Type B pancreatic cell (in vitro differentiated cells): ENCODE results near the gene SNAI3. TPM values are rescaled to one million over a fixed set of nuclear protein-coding genes. Genes with fewer than 3 reads are reported as not detected.

Experiments used
- DNase-seq: peaks from one replicate; pipeline ENCODE4 v3.0.0; 2021; ENCODE audit warnings: mixed read lengths; ENCODE audit not compliant: unreplicated experiment; ENCODE audit errors: extremely low spot score
- H3K27ac Mint-ChIP-seq: 2 replicates; pipeline ENCODE4 v1.8.0; 2021; ENCODE audit warnings: mild to moderate bottlenecking, mixed read lengths
- H3K27me3 Mint-ChIP-seq: 2 replicates; pipeline ENCODE4 v1.8.0; 2021; ENCODE audit warnings: mixed read lengths
- H3K36me3 Mint-ChIP-seq: 2 replicates; pipeline ENCODE4 v1.8.0; 2021; ENCODE audit warnings: mixed read lengths
- H3K4me1 Mint-ChIP-seq: one replicate; pipeline ENCODE4 v1.8.0; 2021; ENCODE audit warnings: mixed read lengths; ENCODE audit not compliant: unreplicated experiment
- H3K4me3 Mint-ChIP-seq: 2 replicates; pipeline ENCODE4 v1.8.0; 2021; ENCODE audit warnings: mild to moderate bottlenecking, mixed read lengths
- H3K9me3 Mint-ChIP-seq: 2 replicates; pipeline ENCODE4 v1.8.0; 2021; ENCODE audit warnings: mixed read lengths
- CTCF ChIP-seq: fragments of 200-600 bp; sonication (generic); conservative IDR thresholded peaks from 2 replicates; pipeline ENCODE4 v1.5.0; 2021; ENCODE audit warnings: antibody characterized with exemption, mild to moderate bottlenecking
- total RNA-seq: library from RNA; stranded (reverse); gene quantifications from 2 replicates; pipeline ENCODE4 v1.2.1, GENCODE V29; 2021; ENCODE audit warnings: low replicate concordance

SNAI3 gene
- total RNA-seq, 1 donor from 2014 or later, result 0.68 TPM

- Mint-ChIP-seq H3K4me3 (no peak overlapping the region), H3K27ac (no peak overlapping the region), H3K27me3 (no peaks in the 10 kb centered on the region), H3K9me3 (no peaks in the 10 kb centered on the region), H3K4me1 (no peaks in the 10 kb centered on the region), H3K36me3 (no peaks in the 10 kb centered on the region)
- no peak for TF ChIP-seq CTCF
- DNase-seq, result no peak
Observed at GRCh38 chr16:88723911-88724310, 37.6 kb upstream of the SNAI3 start.

GRCh38 chr16:88723507-88723887 lies 37.2 kb upstream of the SNAI3 start:
- H3K9me3 Mint-ChIP-seq, result no peaks in the 10 kb centered on the region
- no peak for DNase-seq
- no peaks in the 10 kb centered on the region for H3K27me3 Mint-ChIP-seq
- H3K27ac Mint-ChIP-seq, result no peak overlapping the region
- no peaks in the 10 kb centered on the region for H3K36me3 Mint-ChIP-seq
- no peaks in the 10 kb centered on the region for H3K4me1 Mint-ChIP-seq
- TF ChIP-seq CTCF, result no peak
- H3K4me3 Mint-ChIP-seq, result no peak overlapping the region

GRCh38 chr16:88722784-88723506 lies 36.6 kb upstream of the SNAI3 start:
- no peak for TF ChIP-seq CTCF
- Mint-ChIP-seq H3K27me3 (no peaks in the 10 kb centered on the region), H3K9me3 (no peaks in the 10 kb centered on the region), H3K4me1 (no peaks in the 10 kb centered on the region), H3K4me3 (no peak overlapping the region), H3K36me3 (no peaks in the 10 kb centered on the region), H3K27ac (no peak overlapping the region)
- DNase-seq, result no peak

GRCh38 chr16:88721815-88722755 lies 35.8 kb upstream of the SNAI3 start:
- H3K36me3 Mint-ChIP-seq, result no peaks in the 10 kb centered on the region
- no peaks in the 10 kb centered on the region for H3K27me3 Mint-ChIP-seq
- no peak overlapping the region for H3K27ac Mint-ChIP-seq
- H3K9me3 Mint-ChIP-seq, result no peaks in the 10 kb centered on the region
- no peak for TF ChIP-seq CTCF
- H3K4me3 Mint-ChIP-seq, result no peak overlapping the region
- no peaks in the 10 kb centered on the region for H3K4me1 Mint-ChIP-seq
- no peak for DNase-seq

- no peaks in the 10 kb centered on the region for H3K36me3 Mint-ChIP-seq
- H3K4me3 Mint-ChIP-seq, result no peak overlapping the region
- no peaks in the 10 kb centered on the region for H3K9me3 Mint-ChIP-seq
- no peak for DNase-seq
- H3K27me3 Mint-ChIP-seq, result no peaks in the 10 kb centered on the region
- no peaks in the 10 kb centered on the region for H3K4me1 Mint-ChIP-seq
- no peak for TF ChIP-seq CTCF
- H3K27ac Mint-ChIP-seq, result no peak overlapping the region
Observed at GRCh38 chr16:88721236-88721635, 34.9 kb upstream of the SNAI3 start.
